Muscle of leg (tissue), 11 donors: ENCODE data around the gene ITLN2. TPM values are rescaled to one million over a fixed set of nuclear protein-coding genes. Genes with fewer than 3 reads are reported as not detected.
"Not testable (repeated sequence)": the region's sequence is repeated elsewhere in the genome, so short reads cannot be mapped to it uniquely, and the experiment has no call there.

Experiments
- DNase-seq: peaks from one replicate; pipeline ENCODE4 v3.0.0; 2013
- H3K27ac ChIP-seq: one replicate; pipeline ENCODE4 v1.5.1; 2013; ENCODE audit warnings: mild to moderate bottlenecking, low read length, control low read depth
- H3K27me3 ChIP-seq: one replicate; pipeline ENCODE4 v1.6.1; 2013; ENCODE audit warnings: low read length; ENCODE audit not compliant: control insufficient read depth, insufficient read depth
- H3K36me3 ChIP-seq: one replicate; pipeline ENCODE4 v1.6.1; 2013; ENCODE audit warnings: low read length; ENCODE audit not compliant: control insufficient read depth, insufficient read depth
- H3K4me1 ChIP-seq: one replicate; pipeline ENCODE4 v1.6.1; 2013; ENCODE audit warnings: low read length; ENCODE audit not compliant: control insufficient read depth, insufficient read depth
- H3K4me3 ChIP-seq: one replicate; pipeline ENCODE4 v1.5.1; 2013; ENCODE audit warnings: low read length, control low read depth
- H3K9me3 ChIP-seq: replicated peaks from 2 replicates; pipeline ENCODE4 v1.6.1; 2013; ENCODE audit warnings: low read depth, low read length; ENCODE audit not compliant: control insufficient read depth
- WGBS: methylation state at CpG from one replicate; pipeline ENCODE4 v1.1.5; 2013; ENCODE audit warnings: missing lambda C conversion rate; ENCODE audit not compliant: insufficient coverage; 5-methylcytosine and 5-hydroxymethylcytosine counted together
- polyA plus RNA-seq, 8 donors: library from polyadenylated mRNA; unstranded; fragments of 120-200 nt; gene quantifications; one replicate each; pipeline versions ENCODE4 v1.2.1 to v1.2.3, GENCODE V29; 2013; ENCODE audit warnings: inconsistent platforms in 1 of 8, low replicate concordance in 1 of 8; ENCODE audit not compliant: insufficient read length in 8 of 8, insufficient read depth in 1 of 8
- total RNA-seq: library from RNA; stranded (reverse); fragments of 120-200 nt; gene quantifications from one replicate; pipeline ENCODE4 v1.2.4, GENCODE V29; 2013

ITLN2 gene
- total and polyA plus RNA-seq, 9 donors: 0.56 TPM; not detected in 8

GRCh38 chr1:160907976-160908375 is 46.6 kb downstream of the ITLN2 start:
- H3K27me3 ChIP-seq: no peaks in the 10 kb centered on the region
- no peaks in the 10 kb centered on the region for H3K36me3 ChIP-seq
- no peak for DNase-seq
- no peak overlapping the region for H3K4me3 ChIP-seq
- no peaks in the 10 kb centered on the region for H3K9me3 ChIP-seq
- whole genome bisulfite sequencing: 74% methylated on average over 7 of the region's 7 CpGs
- no peaks in the 10 kb centered on the region for H3K4me1 ChIP-seq
- no peak overlapping the region for H3K27ac ChIP-seq

- Histone ChIP-seq H3K4me1 (no peaks in the 10 kb centered on the region), H3K27ac (no peak overlapping the region), H3K4me3 (no peak overlapping the region), H3K27me3 (no peaks in the 10 kb centered on the region), H3K9me3 (no peaks in the 10 kb centered on the region), H3K36me3 (no peaks in the 10 kb centered on the region)
- DNase-seq: no peak
- no CpG with 5 or more reads among the region's 4 CpGs for WGBS
Observed at GRCh38 chr1:160905617-160905989, 49.0 kb downstream of the ITLN2 start.

- H3K4me3 ChIP-seq: no peak overlapping the region
- no peak for DNase-seq
- no peaks in the 10 kb centered on the region for H3K9me3 ChIP-seq
- H3K27ac ChIP-seq: no peak overlapping the region
- H3K36me3 ChIP-seq: no peaks in the 10 kb centered on the region
- H3K27me3 ChIP-seq: no peaks in the 10 kb centered on the region
- H3K4me1 ChIP-seq: no peaks in the 10 kb centered on the region
- WGBS: 80% methylated on average over 7 of the region's 8 CpGs
Observed at GRCh38 chr1:160904783-160905616, 49.6 kb downstream of the ITLN2 start.

GRCh38 chr1:160902251-160902650 is 52.4 kb downstream of the ITLN2 start:
- not testable (repeated sequence) for H3K27me3 ChIP-seq, H3K36me3 ChIP-seq, DNase-seq, H3K4me1 ChIP-seq, H3K9me3 ChIP-seq, H3K4me3 ChIP-seq, H3K27ac ChIP-seq
- no CpG with 5 or more reads among the region's 1 CpG for WGBS

GRCh38 chr1:160901768-160902167 is 52.8 kb downstream of the ITLN2 start:
- H3K36me3 ChIP-seq: no peaks in the 10 kb centered on the region
- H3K4me3 ChIP-seq: no peak overlapping the region
- DNase-seq: no peak
- H3K27me3 ChIP-seq: no peaks in the 10 kb centered on the region
- no peak overlapping the region for H3K27ac ChIP-seq
- no peaks in the 10 kb centered on the region for H3K4me1 ChIP-seq
- no peaks in the 10 kb centered on the region for H3K9me3 ChIP-seq
- 79% methylated on average over 2 of the region's 2 CpGs for WGBS

- not testable (repeated sequence) for H3K36me3 ChIP-seq, H3K4me1 ChIP-seq, DNase-seq, H3K27ac ChIP-seq, H3K27me3 ChIP-seq, H3K4me3 ChIP-seq, H3K9me3 ChIP-seq
- WGBS: 60% methylated on average over 1 of the region's 3 CpGs
Observed at GRCh38 chr1:160900683-160901082, 53.9 kb downstream of the ITLN2 start.

Other genes starting within 250 kb of the ITLN2 start
- 1.2 TPM for gene CD48, start 243.0 kb downstream of the ITLN2 start, total RNA-seq
- gene CD48, start 243.0 kb downstream of the ITLN2 start, polyA plus RNA-seq: 1 to 10 TPM; 1.1 to 2.0 (median 1.3) TPM
- 0.13 TPM for gene SLAMF7, start 215.6 kb downstream of the ITLN2 start, total RNA-seq
- gene SLAMF7, start 215.6 kb downstream of the ITLN2 start, polyA plus RNA-seq: under 1 TPM; 0.09 to 0.49 (median 0.30) TPM
- gene LY9, start 158.6 kb downstream of the ITLN2 start, total RNA-seq: 0.13 TPM
- under 1 TPM in 7 of 8 donors, not detected in 1; 0.08 to 0.42 (median 0.16) TPM for gene LY9, start 158.6 kb downstream of the ITLN2 start, polyA plus RNA-seq
- gene CD244, start 91.9 kb downstream of the ITLN2 start, total RNA-seq: 0.13 TPM
- gene CD244, start 91.9 kb downstream of the ITLN2 start, polyA plus RNA-seq: 1 to 10 TPM in 1 of 8 donors, under 1 TPM in 7; 0.16 to 1.3 (median 0.30) TPM
- gene ITLN1, start 69.6 kb downstream of the ITLN2 start, total RNA-seq: 0.13 TPM
- 1 to 10 TPM in 2 of 8 donors, under 1 TPM in 4, not detected in 2; 0.19 to 8.6 (median 0.37) TPM for gene ITLN1, start 69.6 kb downstream of the ITLN2 start, polyA plus RNA-seq
- 11.7 TPM for gene F11R, start 66.3 kb upstream of the ITLN2 start, total RNA-seq
- gene F11R, start 66.3 kb upstream of the ITLN2 start, polyA plus RNA-seq: 10 to 100 TPM in 7 of 8 donors, 1 to 10 TPM in 1; 8.9 to 28.0 (median 12.7) TPM
- 28.8 TPM for gene TSTD1, start 84.2 kb upstream of the ITLN2 start, total RNA-seq
- gene TSTD1, start 84.2 kb upstream of the ITLN2 start, polyA plus RNA-seq: 10 to 100 TPM; 22.4 to 36.7 (median 25.4) TPM
- 46.9 TPM for gene USF1, start 91.2 kb upstream of the ITLN2 start, total RNA-seq
- 10 to 100 TPM; 34.9 to 42.5 (median 37.9) TPM for gene USF1, start 91.2 kb upstream of the ITLN2 start, polyA plus RNA-seq
- 1.3 TPM for gene ARHGAP30, start 115.1 kb upstream of the ITLN2 start, total RNA-seq
- 1 to 10 TPM; 2.7 to 3.4 (median 2.9) TPM for gene ARHGAP30, start 115.1 kb upstream of the ITLN2 start, polyA plus RNA-seq
- gene NECTIN4, start 134.7 kb upstream of the ITLN2 start, total RNA-seq: 0.04 TPM
- gene NECTIN4, start 134.7 kb upstream of the ITLN2 start, polyA plus RNA-seq: 1 to 10 TPM in 1 of 8 donors, under 1 TPM in 6, not detected in 1; 0.05 to 6.1 (median 0.10) TPM
- 1.0 TPM for gene KLHDC9, start 143.6 kb upstream of the ITLN2 start, total RNA-seq
- 1 to 10 TPM in 2 of 8 donors, under 1 TPM in 6; 0.23 to 1.5 (median 0.64) TPM for gene KLHDC9, start 143.6 kb upstream of the ITLN2 start, polyA plus RNA-seq
- gene PFDN2, start 163.2 kb upstream of the ITLN2 start, total RNA-seq: 29.5 TPM
- 10 to 100 TPM; 70.9 to 93.0 (median 74.8) TPM for gene PFDN2, start 163.2 kb upstream of the ITLN2 start, polyA plus RNA-seq
- gene NIT1, start 163.3 kb upstream of the ITLN2 start, total RNA-seq: 29.1 TPM
- gene NIT1, start 163.3 kb upstream of the ITLN2 start, polyA plus RNA-seq: 10 to 100 TPM; 26.7 to 34.3 (median 30.2) TPM
- 16.8 TPM for gene DEDD, start 177.9 kb upstream of the ITLN2 start, total RNA-seq
- 10 to 100 TPM; 36.1 to 48.1 (median 40.7) TPM for gene DEDD, start 177.9 kb upstream of the ITLN2 start, polyA plus RNA-seq
- 79.8 TPM for gene UFC1, start 199.2 kb upstream of the ITLN2 start, total RNA-seq
- gene UFC1, start 199.2 kb upstream of the ITLN2 start, polyA plus RNA-seq: 100 to 1,000 TPM in 7 of 8 donors, 10 to 100 TPM in 1; 90.7 to 132 (median 107) TPM
- 10.4 TPM for gene USP21, start 204.7 kb upstream of the ITLN2 start, total RNA-seq
- 10 to 100 TPM; 24.6 to 36.2 (median 26.3) TPM for gene USP21, start 204.7 kb upstream of the ITLN2 start, polyA plus RNA-seq
- gene PPOX, start 211.6 kb upstream of the ITLN2 start, total RNA-seq: 22.4 TPM
- 10 to 100 TPM; 16.1 to 28.6 (median 22.3) TPM for gene PPOX, start 211.6 kb upstream of the ITLN2 start, polyA plus RNA-seq
- 16.7 TPM for gene B4GALT3, start 222.7 kb upstream of the ITLN2 start, total RNA-seq
- 10 to 100 TPM; 22.3 to 29.8 (median 23.5) TPM for gene B4GALT3, start 222.7 kb upstream of the ITLN2 start, polyA plus RNA-seq
- 7.8 TPM for gene ADAMTS4, start 244.2 kb upstream of the ITLN2 start, total RNA-seq
- gene ADAMTS4, start 244.2 kb upstream of the ITLN2 start, polyA plus RNA-seq: 10 to 100 TPM in 4 of 8 donors, 1 to 10 TPM in 4; 8.6 to 14.1 (median 10.6) TPM
- gene NDUFS2, start 247.6 kb upstream of the ITLN2 start, total RNA-seq: 84.4 TPM
- 100 to 1,000 TPM; 134 to 163 (median 146) TPM for gene NDUFS2, start 247.6 kb upstream of the ITLN2 start, polyA plus RNA-seq